DOHH2 (cell line): ENCODE data around the gene TTC21A.

Source experiments
- H3F3A ChIP-seq: fragments of 200-600 bp; sonication (generic), shearing (Covaris generic); 2 replicates; pipeline ENCODE4 v1.6.0; 2016; ENCODE audit warnings: antibody characterized with exemption, mild to moderate bottlenecking; ENCODE audit not compliant: control insufficient read depth, insufficient read depth
- H3K27ac ChIP-seq: fragments of 200-600 bp; sonication (generic); 2 replicates; pipeline ENCODE4 v1.5.1; 2014; ENCODE audit warnings: low read depth, mild to moderate bottlenecking, low read length, moderate library complexity
- H3K27me3 ChIP-seq: fragments of 200-600 bp; sonication (generic); 2 replicates; pipeline ENCODE4 v1.6.1; 2014; ENCODE audit warnings: mild to moderate bottlenecking, low read length, mixed read lengths; ENCODE audit not compliant: control insufficient read depth
- H3K36me3 ChIP-seq: fragments of 200-600 bp; sonication (generic); 2 replicates; pipeline ENCODE4 v1.6.1; 2014; ENCODE audit warnings: mild to moderate bottlenecking, low read length, moderate library complexity, mixed read lengths; ENCODE audit not compliant: control insufficient read depth
- H3K4me1 ChIP-seq: fragments of 200-600 bp; sonication (generic); 2 replicates; pipeline ENCODE4 v1.6.1; 2014; ENCODE audit warnings: mild to moderate bottlenecking, low read length, mixed read lengths; ENCODE audit not compliant: control insufficient read depth
- H3K4me2 ChIP-seq: fragments of 200-600 bp; sonication (generic); 2 replicates; pipeline ENCODE4 v1.6.0; 2014; ENCODE audit warnings: mild to moderate bottlenecking, low read length, moderate library complexity
- H3K4me3 ChIP-seq: fragments of 200-600 bp; sonication (generic); 2 replicates; pipeline ENCODE4 v1.5.1; 2014; ENCODE audit warnings: mild to moderate bottlenecking, low read length, mixed read lengths
- H3K79me2 ChIP-seq: fragments of 200-600 bp; sonication (generic); 2 replicates; pipeline ENCODE4 v1.6.1; 2014; ENCODE audit warnings: mild to moderate bottlenecking, low read length, mixed read lengths; ENCODE audit not compliant: control insufficient read depth
- H3K9me2 ChIP-seq: fragments of 200-600 bp; sonication (generic); replicated peaks from 2 replicates; pipeline ENCODE4 v1.6.1; 2014; ENCODE audit warnings: mild to moderate bottlenecking, low read length, mixed read lengths; ENCODE audit not compliant: control insufficient read depth
- H3K9me3 ChIP-seq: fragments of 200-600 bp; sonication (generic); 2 replicates; pipeline ENCODE4 v1.6.1; 2014; ENCODE audit warnings: antibody characterized with exemption, low read length, mixed read lengths; ENCODE audit not compliant: control insufficient read depth, insufficient read depth
- H4K20me1 ChIP-seq: fragments of 200-600 bp; sonication (generic); 2 replicates; pipeline ENCODE4 v1.6.0; 2014; ENCODE audit warnings: low read depth, mild to moderate bottlenecking, antibody characterized with exemption, low read length, moderate library complexity; ENCODE audit not compliant: control insufficient read depth, insufficient read depth
- CTCF ChIP-seq: fragments of 200-600 bp; sonication (generic); IDR thresholded peaks from one replicate; pipeline ENCODE4 v1.5.1; 2014; ENCODE audit warnings: antibody characterized with exemption, mild to moderate bottlenecking, low read depth, low read length; ENCODE audit not compliant: poor library complexity, severe bottlenecking
- EZH2phosphoT487 ChIP-seq: fragments of 200-600 bp; sonication (generic); IDR thresholded peaks from 2 replicates; pipeline ENCODE4 v1.6.1; 2017; ENCODE audit warnings: borderline replicate concordance, mild to moderate bottlenecking, antibody characterized with exemption, low read length, moderate library complexity, mixed read lengths

The TTC21A gene

GRCh38 chr3:39173318-39174125 is 66.0 kb downstream of the TTC21A start:
- TF ChIP-seq CTCF (no peak), EZH2phosphoT487 (no peak)
- H3K36me3 ChIP-seq, result no peaks in the 10 kb centered on the region
- no peak overlapping the region for H3K4me3 ChIP-seq
- peaks cover 11% of the 10 kb centered on the region for H3K4me1 ChIP-seq
- H3K9me3 ChIP-seq, result no peaks in the 10 kb centered on the region
- no peaks in the 10 kb centered on the region for H4K20me1 ChIP-seq
- H3K79me2 ChIP-seq, result no peaks in the 10 kb centered on the region
- no peak overlapping the region for H3K4me2 ChIP-seq
- no peaks in the 10 kb centered on the region for H3K9me2 ChIP-seq
- peaks cover 14% of the 10 kb centered on the region for H3K27me3 ChIP-seq
- H3F3A ChIP-seq, result peaks cover 5% of the 10 kb centered on the region
- no peak overlapping the region for H3K27ac ChIP-seq

- Histone ChIP-seq H3K4me1 (peaks cover 36% of the 10 kb centered on the region), H3K27me3 (peaks cover 14% of the 10 kb centered on the region), H3K9me2 (no peaks in the 10 kb centered on the region), H3K4me2 (no peak overlapping the region), H3K36me3 (no peaks in the 10 kb centered on the region), H4K20me1 (no peaks in the 10 kb centered on the region), H3K27ac (no peak overlapping the region), H3K79me2 (no peaks in the 10 kb centered on the region), H3F3A (peaks cover 6% of the 10 kb centered on the region), H3K4me3 (no peak overlapping the region), H3K9me3 (no peaks in the 10 kb centered on the region)
- TF ChIP-seq EZH2phosphoT487, result no peak
- no peak for TF ChIP-seq CTCF
Observed at GRCh38 chr3:39176025-39176714, 68.7 kb downstream of the TTC21A start.

GRCh38 chr3:39177708-39178332 is 70.3 kb downstream of the TTC21A start:
- Histone ChIP-seq H3K36me3 (no peaks in the 10 kb centered on the region), H3K4me2 (peak overlapping the region; percentile 90), H3K79me2 (no peaks in the 10 kb centered on the region), H3K4me3 (peak overlapping the region; percentile 76), H3F3A (peaks cover 18% of the 10 kb centered on the region), H4K20me1 (no peaks in the 10 kb centered on the region), H3K9me2 (no peaks in the 10 kb centered on the region), H3K4me1 (peaks cover 38% of the 10 kb centered on the region), H3K27ac (no peak overlapping the region; the same call in 1 of the 2 replicates), H3K9me3 (no peaks in the 10 kb centered on the region), H3K27me3 (0 out of 2 replicates have a peak, but pooled peaks cover 4% of the 10 kb centered on the region)
- no peak for TF ChIP-seq CTCF
- no peak for TF ChIP-seq EZH2phosphoT487
